Stimulated activated CD4-positive, alpha-beta T cell treated with anti-CD3 and anti-CD28 coated beads, Interleukin-4, amount 100 ng/mL, for 48 hours (primary cell): Measurements from ENCODE around the gene SOS1.

Experiments
- DNase-seq, 2 donors: peaks; one replicate each; pipeline ENCODE4 v3.0.0-alpha.2; 2020; ENCODE audit warnings: low read depth in 2 of 2

SOS1 gene

DNA sequence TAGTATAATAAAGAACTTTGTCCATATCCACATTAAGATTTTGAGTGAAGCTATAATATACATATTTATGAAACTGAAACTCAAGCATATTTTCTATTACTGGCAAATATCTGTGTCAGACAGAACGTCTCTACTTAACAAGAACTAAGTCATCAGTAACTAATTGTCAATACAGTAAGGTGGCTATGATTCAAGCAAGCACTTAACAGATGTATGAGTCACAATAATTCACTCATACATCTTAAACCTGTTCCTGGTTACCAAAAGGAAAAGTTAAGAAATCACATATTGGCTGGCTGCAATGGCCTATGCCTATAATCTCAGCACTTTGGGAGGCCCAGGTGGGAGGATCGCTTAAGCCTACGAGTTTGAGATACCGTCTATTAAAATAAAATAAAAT lies 96.0 kb downstream of the SOS1 start:
- DNase-seq, result no peak

DNA sequence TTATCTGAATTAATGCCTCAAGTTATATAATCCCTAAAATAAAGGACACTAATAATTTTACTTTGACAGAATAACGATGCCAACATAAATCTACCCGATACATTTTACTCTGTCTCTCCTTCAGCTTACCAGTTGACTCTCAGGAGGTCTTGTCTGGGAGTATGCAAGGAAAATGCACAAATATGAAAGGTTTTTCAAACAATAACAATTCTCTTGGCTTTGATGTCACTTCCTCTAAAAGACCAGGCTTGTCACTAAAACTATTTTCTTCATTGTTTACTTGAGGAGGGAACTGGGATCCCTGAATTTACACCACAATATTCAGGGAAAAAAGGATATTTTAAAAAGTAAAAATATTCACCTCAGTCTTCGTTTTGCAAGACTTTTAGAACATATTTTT lies 97.2 kb downstream of the SOS1 start:
- DNase-seq, result no peak

DNA sequence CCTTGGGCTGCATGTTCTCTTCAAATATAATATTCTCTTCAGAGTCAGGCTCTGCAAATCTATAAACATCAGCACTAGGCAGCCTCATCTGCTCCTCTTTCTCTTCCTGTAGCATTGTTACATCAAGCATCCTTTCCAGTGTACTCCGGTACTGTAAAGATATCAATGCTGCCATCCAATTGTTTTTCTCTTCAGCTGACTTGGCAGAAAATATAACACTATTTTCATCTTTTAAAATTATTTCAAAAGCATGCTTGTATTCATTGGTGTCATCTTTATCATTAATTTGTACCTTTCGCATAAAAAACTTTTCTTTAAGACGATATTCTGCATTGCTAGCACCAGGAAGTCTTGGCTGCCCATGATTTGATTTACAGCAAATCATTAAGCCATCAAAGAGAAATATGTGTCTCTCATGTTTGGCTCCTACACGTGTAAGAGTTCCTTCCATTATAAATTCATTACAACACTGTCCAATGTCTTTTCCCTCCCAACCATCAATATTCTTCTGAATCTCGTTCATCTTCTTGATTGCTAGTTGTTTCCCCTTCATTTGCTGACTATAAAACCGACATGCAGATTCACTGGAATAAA lies 98.1 kb downstream of the SOS1 start:
- no peak for DNase-seq

DNA sequence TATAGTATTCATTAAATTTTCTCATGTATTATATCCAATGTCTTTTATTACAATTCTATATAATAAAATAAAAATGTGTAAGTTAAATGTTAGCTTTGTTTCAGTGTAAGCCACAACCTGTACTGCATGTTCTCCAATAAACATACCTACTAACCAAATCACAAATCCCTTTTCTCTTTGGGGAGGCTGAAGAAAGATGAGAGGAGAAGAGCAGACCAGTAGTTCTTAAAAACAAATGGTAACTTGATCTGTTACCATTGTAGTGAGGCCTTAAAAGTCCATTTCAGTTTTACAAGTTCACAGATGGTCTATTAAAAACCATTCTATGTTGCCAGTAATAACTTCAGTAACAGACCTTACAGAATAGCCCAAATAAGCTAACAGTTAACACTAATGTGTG lies 100.5 kb downstream of the SOS1 start:
- DNase-seq, result no peak

DNA sequence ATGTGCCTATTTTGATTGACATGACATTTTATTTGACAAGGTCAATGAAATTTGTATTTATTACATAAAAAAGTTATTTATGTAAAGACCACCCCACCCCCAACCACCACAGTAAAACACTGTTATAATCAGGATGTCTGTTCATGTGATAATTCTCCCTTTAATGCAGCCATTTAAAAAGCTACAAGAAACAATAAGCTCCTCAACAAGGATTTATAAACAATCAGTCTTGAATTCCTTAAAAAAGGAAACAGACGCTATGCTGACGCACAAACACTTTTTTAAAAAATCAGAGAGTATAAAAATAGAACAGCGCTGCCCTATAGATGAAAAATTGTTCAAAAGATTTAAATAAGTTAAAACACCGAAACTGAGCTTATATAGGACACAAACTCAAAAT lies 102.2 kb downstream of the SOS1 start:
- DNase-seq, result no peak

DNA sequence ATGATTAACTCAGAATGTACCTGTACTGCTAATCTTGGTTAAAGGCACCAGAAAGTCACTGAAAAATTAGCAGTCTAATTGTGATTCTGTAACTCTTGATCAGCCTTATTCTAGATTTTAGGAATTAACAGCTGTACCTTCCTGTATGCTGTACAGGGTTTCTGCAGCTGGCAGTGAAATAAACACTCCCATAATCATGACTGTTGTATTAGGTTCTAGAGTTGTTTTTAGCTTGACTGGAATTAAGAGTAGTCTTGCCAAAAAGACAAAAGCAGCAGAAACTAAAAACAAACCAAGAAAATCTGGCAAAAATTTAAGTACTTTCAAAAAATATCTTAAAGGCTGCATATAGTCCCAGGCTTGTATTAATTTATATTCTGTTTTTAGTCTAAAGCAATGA lies 103.5 kb downstream of the SOS1 start:
- DNase-seq, result no peak

DNA sequence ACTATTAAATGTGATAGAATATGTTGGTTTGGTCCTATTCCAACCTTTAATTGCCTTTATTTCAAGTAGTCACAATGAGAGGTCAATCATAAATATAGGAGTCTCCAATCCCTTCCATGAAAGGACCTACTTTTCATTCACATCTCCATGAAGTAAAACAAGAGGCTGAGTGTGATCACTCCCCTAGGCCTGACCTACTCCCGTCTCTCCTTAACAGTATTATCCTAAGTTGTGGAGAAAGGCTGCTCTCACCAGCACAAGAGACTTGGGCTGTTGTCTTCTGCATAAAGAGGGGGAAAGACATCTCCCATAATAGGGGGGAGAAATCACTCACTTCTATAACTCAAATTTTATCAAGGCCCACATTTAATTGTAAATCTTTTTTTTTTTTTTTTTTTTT lies 105.4 kb downstream of the SOS1 start:
- no peak for DNase-seq

DNA sequence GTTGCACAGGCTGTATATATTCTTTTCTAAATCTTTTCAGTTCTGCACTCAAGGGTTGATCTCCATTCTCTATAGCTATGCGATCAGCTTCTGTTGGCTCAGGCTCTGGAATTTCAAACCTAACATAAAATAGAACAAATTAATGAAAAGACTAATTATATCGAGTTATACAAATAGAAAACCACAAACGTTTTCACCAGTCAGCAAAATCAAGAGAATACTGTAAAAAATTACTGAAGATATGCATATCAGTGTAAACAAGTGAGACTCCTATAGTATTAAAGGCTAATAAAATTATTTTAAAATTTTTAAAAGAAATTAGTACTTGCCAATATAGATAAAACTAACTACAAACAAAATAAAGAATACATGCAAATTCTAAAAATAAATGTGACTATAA lies 107.0 kb downstream of the SOS1 start:
- DNase-seq, result no peak

DNA sequence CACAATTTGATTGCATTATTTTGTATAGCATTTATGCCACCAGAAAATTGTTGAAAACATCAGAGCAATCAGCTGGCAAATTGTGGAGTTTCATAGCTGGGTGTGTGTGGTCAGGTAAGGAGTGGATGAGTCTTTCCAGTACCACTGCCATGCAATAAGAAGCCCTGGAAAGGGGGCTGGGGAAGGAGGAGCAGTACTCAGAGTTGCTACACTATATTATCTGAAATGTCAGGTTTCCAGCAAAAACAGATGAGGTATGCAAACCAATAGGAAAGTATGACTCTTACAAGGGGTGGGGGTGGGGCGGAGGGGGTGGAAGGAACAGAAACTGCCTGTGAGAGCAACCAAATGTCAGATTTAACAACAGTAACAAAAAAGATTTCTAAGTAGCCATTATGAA lies 112.2 kb downstream of the SOS1 start:
- DNase-seq, result no peak

DNA sequence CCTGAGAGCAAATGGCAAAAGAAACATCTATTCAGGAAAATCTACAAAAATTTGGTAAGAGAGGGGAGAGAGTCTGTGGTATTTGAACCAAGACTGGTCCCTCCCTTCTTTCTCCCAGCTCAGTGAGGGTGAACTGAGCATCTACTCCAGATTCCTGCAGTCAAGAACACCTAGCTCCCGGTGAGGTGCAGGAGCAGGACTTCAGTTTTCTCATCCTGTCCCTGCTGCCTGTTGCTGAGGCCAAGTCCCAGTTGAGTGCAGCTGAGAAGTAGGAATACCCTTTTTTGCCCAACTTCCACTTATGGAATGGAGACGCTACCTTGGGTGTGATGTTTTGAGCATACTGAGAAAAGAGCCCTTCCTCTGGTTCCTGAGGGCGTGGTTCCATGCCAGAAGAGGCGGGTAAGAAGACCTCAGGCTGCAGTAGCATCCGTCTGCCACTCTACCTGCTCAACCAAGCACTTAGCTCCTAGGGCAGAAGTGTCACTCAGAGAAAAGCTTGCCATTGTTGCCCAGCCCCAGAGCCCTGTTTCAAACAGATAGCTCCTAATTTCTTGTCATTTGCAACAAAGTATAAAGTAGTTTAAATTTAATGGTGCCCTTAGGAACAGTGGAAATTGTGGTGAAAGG lies 112.9 kb downstream of the SOS1 start:
- DNase-seq, result no peak

DNA sequence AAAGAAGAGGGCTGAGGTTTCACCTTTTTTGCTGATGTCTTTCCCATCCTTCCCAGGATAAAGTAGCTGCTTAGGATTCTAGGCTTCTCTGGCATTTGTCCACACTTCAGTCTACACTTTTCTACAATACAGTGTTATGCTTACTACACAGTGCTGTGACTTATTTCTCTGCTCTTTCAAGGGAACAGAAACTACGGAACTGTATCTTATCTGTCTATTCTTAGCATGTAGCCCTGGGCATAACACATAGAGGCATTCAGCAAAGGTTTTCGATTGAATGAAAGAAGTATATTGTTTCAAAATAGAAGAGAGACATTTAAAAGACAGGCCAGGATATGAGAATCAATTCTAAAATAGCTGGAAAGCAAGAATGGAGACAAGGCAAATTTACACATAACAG lies 120.3 kb downstream of the SOS1 start:
- DNase-seq, result no peak

DNA sequence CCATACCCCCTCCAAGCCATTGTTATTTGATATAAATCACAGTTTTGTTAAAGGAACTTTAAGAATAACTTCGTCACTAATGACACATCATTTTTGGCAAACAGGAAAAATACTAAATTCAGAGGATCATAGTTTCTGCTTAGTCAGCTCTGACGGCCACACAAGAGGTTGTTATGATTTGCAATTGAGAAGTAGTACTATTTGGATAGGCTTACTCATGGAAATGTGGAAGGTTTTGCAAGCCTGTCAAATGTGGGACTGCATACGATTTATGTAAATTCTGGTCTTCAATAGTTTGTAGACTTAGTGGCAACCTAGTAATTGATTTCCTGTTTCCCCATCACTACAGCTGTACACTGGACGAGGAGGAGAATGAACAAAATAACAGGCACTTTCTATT lies 123.1 kb downstream of the SOS1 start:
- DNase-seq, result no peak

DNA sequence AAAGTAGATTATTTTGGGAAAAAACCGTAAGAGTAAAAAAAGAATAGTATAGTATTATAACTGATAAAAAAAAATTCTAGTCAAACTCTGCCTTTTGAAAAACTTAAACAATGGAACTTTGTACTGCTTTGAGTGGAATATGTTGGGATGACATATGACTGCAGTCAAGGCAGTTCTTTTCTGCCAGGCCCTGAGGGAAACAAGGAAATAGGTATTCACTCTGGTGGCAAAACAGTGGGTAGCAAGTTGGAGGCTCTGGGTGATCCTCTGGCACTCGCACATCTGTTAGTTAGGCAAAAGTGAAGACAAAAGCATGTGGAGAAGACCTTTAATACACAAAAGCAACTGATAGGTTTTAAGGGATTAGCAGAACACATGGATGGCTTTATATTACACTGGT lies 129.0 kb downstream of the SOS1 start:
- DNase-seq, result no peak

DNA sequence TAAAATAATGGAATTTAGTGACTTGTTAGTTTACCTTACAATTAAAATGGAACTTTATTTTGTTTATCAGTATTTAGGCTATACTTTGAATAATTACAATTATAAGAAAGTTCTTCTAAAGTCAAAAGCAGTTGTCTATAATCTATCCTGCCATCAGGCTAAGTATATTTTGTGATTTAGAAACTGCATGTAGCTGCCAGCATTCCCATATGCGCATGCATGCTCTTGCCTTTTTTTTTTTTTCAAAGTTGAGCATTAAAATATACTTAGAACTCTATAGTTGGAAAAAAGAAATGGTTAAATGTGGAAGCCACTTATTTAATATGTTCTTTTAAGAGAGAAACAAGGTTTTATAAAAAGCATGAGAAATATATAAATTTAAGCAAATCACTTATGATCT lies 132.1 kb downstream of the SOS1 start:
- DNase-seq, result no peak

DNA sequence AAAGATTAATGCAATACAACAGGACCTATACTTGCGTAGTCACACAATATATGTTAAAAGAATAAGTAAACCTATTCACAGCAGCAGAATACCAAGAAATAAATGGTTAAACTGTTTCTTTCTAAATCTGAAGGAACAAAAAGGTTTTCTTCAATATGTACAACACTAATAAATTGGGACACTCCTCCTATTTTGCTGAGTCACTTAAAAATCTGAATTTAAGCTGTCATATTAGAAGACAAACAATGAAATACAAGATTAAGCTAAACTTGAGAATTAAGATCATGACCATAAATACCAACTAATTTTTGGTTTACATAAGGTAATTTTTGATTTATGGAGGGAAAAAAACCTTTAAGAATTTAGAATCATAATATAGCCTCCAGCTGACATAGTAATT lies 138.4 kb downstream of the SOS1 start:
- DNase-seq, result no peak

DNA sequence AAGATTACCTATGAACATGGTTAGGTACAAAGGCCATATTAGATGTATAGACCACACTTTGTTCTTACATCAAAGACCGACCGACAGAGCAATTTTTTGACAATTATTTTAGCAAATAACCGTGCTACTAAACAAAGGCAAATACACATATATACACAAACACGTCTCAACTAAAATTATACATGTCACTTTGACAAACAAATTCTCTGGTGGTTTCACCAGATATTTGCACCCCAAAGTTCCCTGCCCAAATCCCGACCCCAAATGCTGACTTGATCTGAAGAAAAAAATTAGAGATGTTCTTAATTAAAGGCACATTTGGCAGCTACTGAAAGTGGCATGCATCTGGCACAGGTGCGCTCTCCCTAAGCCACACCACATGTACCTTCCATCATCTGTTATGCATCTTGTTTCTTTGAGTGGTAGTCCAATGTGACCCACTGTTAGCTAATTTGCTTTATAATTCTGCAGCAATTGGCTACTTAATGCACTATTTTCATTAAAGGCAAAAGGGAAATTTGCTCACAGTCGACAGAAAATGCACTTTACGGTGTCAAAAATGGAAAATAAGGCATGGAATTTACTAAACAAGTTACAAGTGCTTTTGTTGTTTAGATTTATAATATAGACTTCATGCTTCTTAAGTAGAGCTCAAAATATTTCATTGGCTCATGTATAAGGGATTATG lies 139.0 kb downstream of the SOS1 start:
- DNase-seq, result no peak

DNA sequence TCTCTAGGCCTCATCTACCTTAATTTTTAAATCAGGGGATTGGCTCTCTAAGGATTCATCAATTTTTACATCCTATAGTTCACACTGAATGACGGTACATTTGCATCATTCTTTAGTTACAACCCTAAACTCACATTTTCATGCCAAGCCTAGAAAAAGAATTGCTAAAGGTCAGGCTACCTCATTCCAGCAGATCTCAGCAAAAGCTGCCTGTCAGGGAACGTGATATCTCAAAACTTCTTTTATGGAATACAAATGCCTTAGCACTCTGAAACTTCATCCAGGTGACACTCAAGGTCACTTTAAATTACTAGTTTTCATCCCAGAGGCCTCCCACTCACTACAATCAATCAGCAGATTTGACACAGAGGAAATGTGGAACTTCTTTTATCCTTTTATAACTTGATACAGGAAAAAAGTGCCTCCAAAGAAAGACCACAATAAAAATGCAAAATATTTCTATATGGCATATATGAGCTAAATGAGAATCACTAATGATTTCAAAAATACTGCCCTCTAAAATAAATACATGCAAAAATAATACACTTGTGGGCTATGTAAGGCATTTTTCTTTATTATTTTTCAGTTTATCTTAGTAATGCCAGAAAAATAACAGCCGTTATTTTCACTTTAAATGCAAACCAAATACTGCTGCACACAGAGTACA lies 139.7 kb downstream of the SOS1 start:
- no peak for DNase-seq

DNA sequence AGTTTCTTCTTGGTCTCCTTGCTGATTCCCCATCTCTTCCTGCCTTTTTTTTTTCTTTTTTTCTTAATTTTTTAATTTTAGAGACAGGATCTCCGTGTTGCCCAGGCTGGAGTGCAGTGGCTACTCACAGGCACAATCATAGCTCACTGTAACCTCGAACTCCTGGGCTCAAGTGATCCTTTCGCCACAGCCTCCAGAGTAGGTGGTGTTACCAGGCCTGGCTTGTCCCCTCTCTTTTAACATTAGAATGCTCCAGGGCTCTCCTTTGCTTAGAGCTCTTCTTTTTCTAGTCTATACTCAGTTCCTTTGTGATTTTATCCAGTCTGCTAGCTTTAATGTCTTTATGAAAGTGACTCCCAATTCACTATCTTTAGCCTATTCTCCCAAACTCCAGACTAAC lies 141.9 kb downstream of the SOS1 start:
- DNase-seq, result no peak

DNA sequence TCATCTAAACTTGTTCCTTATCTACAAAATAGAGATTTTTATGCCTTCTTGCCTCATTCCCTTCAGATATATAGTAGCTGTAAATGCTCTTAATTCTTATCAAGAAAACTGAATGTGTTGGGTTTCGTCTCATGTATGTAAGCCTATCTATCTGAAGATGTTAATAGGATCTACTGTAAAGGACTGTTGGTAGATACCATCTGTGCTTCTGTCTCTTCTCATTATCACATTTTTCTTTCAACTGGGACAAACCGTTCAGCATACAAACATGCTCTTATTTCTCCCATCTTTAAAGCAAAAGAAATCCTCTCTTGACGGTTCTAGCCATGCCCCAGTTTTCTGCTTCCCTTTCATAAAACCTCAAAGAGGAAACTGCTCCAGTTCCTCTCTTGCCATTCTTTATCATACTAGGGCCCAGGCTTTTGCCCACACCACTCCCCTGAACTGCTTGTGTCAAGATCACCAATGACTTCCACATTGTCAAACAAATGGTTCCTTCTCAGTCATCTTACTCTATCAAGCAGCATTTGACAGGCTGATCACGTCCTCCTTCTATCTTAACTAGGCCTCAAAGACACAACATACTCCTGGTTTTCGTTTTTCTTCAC lies 142.5 kb downstream of the SOS1 start:
- DNase-seq, result no peak

DNA sequence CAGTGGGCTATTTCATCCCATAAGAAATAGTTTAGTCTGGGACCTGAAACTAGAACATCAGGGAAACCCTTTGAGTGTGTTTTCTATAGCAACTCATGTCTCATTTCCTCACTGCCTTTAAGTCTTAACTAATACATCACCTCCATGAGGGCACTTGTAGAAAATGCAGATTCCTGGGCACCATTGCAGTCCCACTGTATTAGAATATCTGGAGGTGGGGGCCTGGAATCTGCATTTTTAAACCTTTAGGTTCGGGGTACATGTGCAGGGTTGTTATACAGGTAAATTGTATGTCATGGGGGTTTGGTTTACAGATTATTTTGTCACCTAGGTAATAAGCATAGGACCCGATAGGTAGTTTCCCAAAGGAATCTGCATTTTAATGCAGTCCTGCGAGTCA lies 143.8 kb downstream of the SOS1 start:
- no peak for DNase-seq

DNA sequence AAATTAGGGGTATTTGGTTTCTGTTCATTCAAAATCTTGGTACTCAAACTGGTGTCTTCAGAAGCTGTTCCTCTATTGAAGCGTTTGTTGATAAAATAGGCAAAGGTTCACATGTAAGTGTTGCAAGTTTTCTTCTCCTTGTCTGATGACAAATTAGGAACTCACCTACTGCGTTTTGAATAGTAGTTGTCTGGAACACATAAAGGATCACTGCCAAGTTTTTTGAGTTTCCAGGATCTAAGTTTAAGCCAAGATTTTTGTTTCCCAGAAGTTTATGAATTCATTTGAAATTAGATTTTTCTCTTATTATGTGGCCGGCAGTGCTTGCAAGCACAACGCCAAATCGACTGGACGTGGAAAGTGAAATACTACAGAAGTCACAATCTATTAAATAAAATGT lies 145.8 kb downstream of the SOS1 start:
- DNase-seq, result no peak

DNA sequence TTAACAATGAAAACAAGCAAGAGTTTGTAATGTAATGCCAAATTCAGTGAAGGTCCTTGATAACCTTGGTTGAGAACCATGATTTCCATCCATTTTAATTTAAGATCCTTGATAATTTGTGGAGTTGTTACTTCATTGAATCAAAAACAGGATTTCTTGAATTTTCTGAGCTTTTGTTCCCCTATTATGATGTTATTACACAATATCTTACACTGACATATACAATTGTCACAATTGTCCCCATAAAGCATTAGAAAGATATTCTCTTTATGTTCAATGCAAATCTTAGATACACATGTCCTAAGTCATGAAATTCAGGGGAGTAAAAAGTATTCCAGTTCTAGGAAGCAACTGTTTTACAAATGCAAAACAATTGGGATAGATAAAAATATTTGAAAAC lies 147.6 kb downstream of the SOS1 start:
- DNase-seq, result no peak

DNA sequence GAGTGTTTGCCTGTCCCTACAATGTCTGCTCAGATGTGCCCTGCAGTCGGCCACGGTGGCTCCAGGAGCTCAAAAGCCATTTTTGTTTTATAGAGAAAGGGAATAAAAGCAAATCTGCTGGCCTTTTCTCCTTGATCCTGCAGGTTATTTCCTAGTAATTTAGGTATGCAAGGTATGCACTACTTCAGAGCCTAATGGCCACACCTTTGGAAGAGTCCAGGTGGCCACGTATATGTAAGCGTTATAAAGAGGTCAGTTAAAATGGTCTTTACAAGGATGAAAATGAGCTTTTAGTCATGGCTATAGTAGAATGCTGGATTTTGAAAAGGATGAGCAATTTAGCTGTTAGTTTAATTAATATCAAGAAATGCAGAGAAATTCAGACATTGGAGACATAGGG lies 149.5 kb downstream of the SOS1 start:
- no peak for DNase-seq
